Neutrophil (primary cell): ENCODE measurements around the gene CTDSPL.

Source experiments
- H3K27ac ChIP-seq: fragments of 200-600 bp; sonication (generic); 2 replicates; pipeline ENCODE4 v1.5.1; 2016; ENCODE audit warnings: mild to moderate bottlenecking, moderate library complexity
- H3K27me3 ChIP-seq: fragments of 200-600 bp; sonication (generic); 2 replicates; pipeline ENCODE4 v1.6.0; 2016; ENCODE audit warnings: mild to moderate bottlenecking
- H3K36me3 ChIP-seq: fragments of 200-600 bp; sonication (generic); 2 replicates; pipeline ENCODE4 v1.5.1; 2017
- H3K4me1 ChIP-seq, 2 experiments: fragments of 200-600 bp in 1 of 2; sonication (generic) in 1 of 2; 1 replicate in 1 of 2; 2 replicates in 1 of 2; pipeline versions ENCODE4 v1.5.1 to v1.6.1; 2013 to 2016; ENCODE audit warnings: low read depth in 1 of 2, low read length in 1 of 2, mild to moderate bottlenecking in 1 of 2, moderate library complexity in 1 of 2; ENCODE audit not compliant: control insufficient read depth in 1 of 2, insufficient read depth in 1 of 2
- H3K4me3 ChIP-seq, 2 experiments: fragments of 200-600 bp in 1 of 2; sonication (generic) in 1 of 2; 1 replicate in 1 of 2; 2 replicates in 1 of 2; pipeline ENCODE4 v1.5.1; 2013 to 2016; ENCODE audit warnings: low read depth in 1 of 2, low read length in 1 of 2, mild to moderate bottlenecking in 1 of 2, moderate library complexity in 1 of 2
- H3K9me3 ChIP-seq: fragments of 200-600 bp; sonication (generic); 2 replicates; pipeline ENCODE4 v1.5.1; 2016
- CTCF ChIP-seq: fragments of 200-600 bp; sonication (generic); IDR thresholded peaks from 2 replicates; pipeline ENCODE4 v1.5.1; 2016; ENCODE audit warnings: antibody characterized with exemption

Gene CTDSPL

DNA sequence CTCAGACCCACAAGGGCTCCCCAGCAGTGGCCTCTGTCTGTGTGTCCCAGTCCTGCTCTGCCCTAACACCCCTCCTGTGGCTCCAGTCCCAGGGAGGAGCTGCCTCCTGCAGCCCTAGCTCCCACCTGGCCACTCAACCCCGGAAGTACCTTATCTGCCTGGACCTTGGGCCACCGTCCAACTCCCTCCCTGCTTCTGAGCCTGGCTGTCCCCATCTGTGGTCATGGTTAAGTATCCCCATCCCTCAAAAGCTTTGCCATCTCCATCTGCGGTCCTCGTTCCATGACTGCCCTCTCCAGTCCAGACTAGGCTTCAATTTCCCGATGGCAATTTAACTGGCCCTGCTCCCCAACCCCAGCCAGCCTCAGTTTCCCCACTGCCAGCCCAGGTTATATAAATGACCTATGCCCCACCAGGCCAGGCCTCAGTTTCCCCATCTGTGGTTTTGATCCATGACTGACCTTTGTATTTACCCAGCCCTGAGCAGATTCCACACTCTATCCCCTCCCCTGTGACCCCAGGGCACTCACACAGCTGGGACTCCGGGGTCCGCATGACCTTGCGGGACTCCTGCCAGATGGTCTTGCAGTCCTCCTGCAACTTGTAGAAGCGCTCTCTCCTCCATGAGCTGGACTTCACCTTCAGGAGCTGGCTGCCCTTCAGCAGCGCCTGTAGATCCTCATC lies 158.1 kb downstream of the CTDSPL start:
- Histone ChIP-seq H3K27ac (peak overlapping the region; percentile 67), H3K36me3 (peaks cover 55% of the 10 kb centered on the region)
- no peak for TF ChIP-seq CTCF

GRCh38 chr3:38020342-38020726 lies 158.7 kb downstream of the CTDSPL start:
- Histone ChIP-seq H3K36me3 (peaks cover 51% of the 10 kb centered on the region), H3K27ac (no peak overlapping the region), H3K4me3 (no peak overlapping the region), H3K4me1 (peaks cover 55 to 68% of the 10 kb centered on the region in 2 experiments), H3K27me3 (no peaks in the 10 kb centered on the region), H3K9me3 (no peaks in the 10 kb centered on the region)
- no peak for TF ChIP-seq CTCF

More for the DNA sequence above, 158.1 kb downstream of the CTDSPL start:
- peaks cover 55 to 67% of the 10 kb centered on the region in 2 experiments for H3K4me1 ChIP-seq
- H3K4me3 ChIP-seq, result no peak overlapping the region
- no peaks in the 10 kb centered on the region for H3K27me3 ChIP-seq
- no peaks in the 10 kb centered on the region for H3K9me3 ChIP-seq

GRCh38 chr3:38021196-38021595 lies 159.5 kb downstream of the CTDSPL start:
- no peaks in the 10 kb centered on the region for H3K9me3 ChIP-seq
- no peak for TF ChIP-seq CTCF
- no peak overlapping the region for H3K4me3 ChIP-seq
- H3K27ac ChIP-seq, result no peak overlapping the region
- H3K27me3 ChIP-seq, result no peaks in the 10 kb centered on the region
- peaks cover 43% of the 10 kb centered on the region for H3K36me3 ChIP-seq
- H3K4me1 ChIP-seq, result peaks cover 62 to 74% of the 10 kb centered on the region in 2 experiments

GRCh38 chr3:38022301-38022700 lies 160.6 kb downstream of the CTDSPL start:
- H3K9me3 ChIP-seq, result no peaks in the 10 kb centered on the region
- peaks cover 61 to 73% of the 10 kb centered on the region in 2 experiments for H3K4me1 ChIP-seq
- H3K27ac ChIP-seq, result no peak overlapping the region
- no peak for TF ChIP-seq CTCF
- peaks cover 32% of the 10 kb centered on the region for H3K36me3 ChIP-seq
- no peak overlapping the region for H3K4me3 ChIP-seq
- peaks cover 8% of the 10 kb centered on the region for H3K27me3 ChIP-seq

DNA sequence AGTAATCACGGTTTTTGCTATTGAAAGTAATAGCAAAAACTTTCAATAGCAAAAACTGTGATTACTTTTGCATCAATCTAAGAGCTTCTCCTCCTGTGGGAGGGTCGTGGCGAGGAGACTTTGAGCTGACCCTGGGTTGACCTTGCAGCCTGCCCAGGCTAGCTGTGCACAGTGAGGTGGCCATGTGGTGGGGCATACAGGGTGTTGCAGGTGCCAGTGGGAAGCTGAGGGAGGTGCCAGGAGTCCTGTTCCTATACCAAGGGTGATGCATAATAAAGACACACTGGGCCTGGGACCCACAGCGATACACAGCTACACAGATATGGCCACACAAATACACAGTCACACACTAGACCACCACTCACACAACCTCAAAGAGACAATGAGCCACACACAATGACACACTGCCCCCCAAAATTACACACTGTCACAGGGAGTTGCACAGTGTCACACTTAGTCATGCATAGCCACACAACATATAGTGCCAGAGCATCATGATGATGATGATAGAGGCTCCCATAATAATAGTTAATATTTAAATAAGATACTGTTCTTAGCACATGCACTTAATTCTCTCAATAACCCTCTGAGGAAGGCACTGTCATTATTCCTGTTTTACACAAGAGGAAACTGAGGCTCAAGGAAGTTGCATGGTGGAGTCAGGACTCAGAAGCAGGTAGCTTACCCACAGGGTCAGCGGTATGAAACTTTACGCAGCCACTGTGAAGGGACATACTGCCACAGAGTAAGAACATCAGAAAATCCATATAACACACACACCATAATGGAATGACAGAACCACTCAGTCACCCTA lies 161.4 kb downstream of the CTDSPL start:
- Histone ChIP-seq H3K9me3 (no peaks in the 10 kb centered on the region), H3K36me3 (peaks cover 24% of the 10 kb centered on the region), H3K4me3 (peak overlapping the region; percentile 81 to 93), H3K4me1 (peaks cover 53 to 65% of the 10 kb centered on the region in 2 experiments), H3K27me3 (peaks cover 16% of the 10 kb centered on the region), H3K27ac (peak overlapping the region; percentile 96)
- no peak for TF ChIP-seq CTCF
